NCI-H2107 treated with DMSO at 0.1 percent for 48 hours (cell line): ENCODE data around the gene PERM1.
"Not testable (repeated sequence)": the region's sequence is repeated elsewhere in the genome, so short reads cannot be mapped to it uniquely, and the experiment has no call there.

Source experiments
- DNase-seq: peaks from one replicate; lab custom pipeline; 2025; ENCODE audit not compliant: unreplicated experiment; lab: John Stamatoyannopoulos, UW

The PERM1 gene

GRCh38 chr1:950881-951280 is 31.0 kb downstream of the PERM1 start:
- no peak for DNase-seq

- no peak for DNase-seq
Measured at GRCh38 chr1:950268-950667, 31.6 kb downstream of the PERM1 start.

- DNase-seq = no peak
Measured at GRCh38 chr1:947958-948357, 33.9 kb downstream of the PERM1 start.

- DNase-seq = not testable (repeated sequence)
Measured at GRCh38 chr1:946811-947210, 35.1 kb downstream of the PERM1 start.

- DNase-seq = no peak
Measured at GRCh38 chr1:945688-946556, 36.0 kb downstream of the PERM1 start.

GRCh38 chr1:944341-945325 is 37.3 kb downstream of the PERM1 start:
- DNase-seq = no peak

- no peak for DNase-seq
Measured at GRCh38 chr1:943545-944340, 38.1 kb downstream of the PERM1 start.

- no peak for DNase-seq
Measured at GRCh38 chr1:942864-943533, 38.9 kb downstream of the PERM1 start.

- no peak for DNase-seq
Measured at GRCh38 chr1:942411-942821, 39.5 kb downstream of the PERM1 start.

GRCh38 chr1:941588-942383 is 40.1 kb downstream of the PERM1 start:
- DNase-seq = no peak

- no peak for DNase-seq
Measured at GRCh38 chr1:941015-941587, 40.8 kb downstream of the PERM1 start.

- no peak for DNase-seq
Measured at GRCh38 chr1:940107-941014, 41.5 kb downstream of the PERM1 start.

GRCh38 chr1:939511-940106 is 42.3 kb downstream of the PERM1 start:
- no peak for DNase-seq

- DNase-seq = no peak
Measured at GRCh38 chr1:938711-939489, 43.0 kb downstream of the PERM1 start.

GRCh38 chr1:938088-938683 is 43.7 kb downstream of the PERM1 start:
- no peak for DNase-seq

- DNase-seq = no peak
Measured at GRCh38 chr1:937521-937920, 44.4 kb downstream of the PERM1 start.
